Smooth muscle cell of bladder (primary cell): ENCODE data around the gene STXBP3. TPM values are rescaled to one million over a fixed set of nuclear protein-coding genes. Genes with fewer than 3 reads are reported as not detected.

Source experiments
- total RNA-seq: library from RNA; depleted of rRNA; stranded (reverse); fragments of >200 nt; gene quantifications from 2 replicates; pipeline ENCODE4 v1.2.3, GENCODE V29; 2014

Gene STXBP3
- total RNA-seq, result 50.9 and 54.6 TPM in 2 replicates

GRCh38 chr1:108746382-108747170, at the start of gene STXBP3:
Gene STXBP3, plus strand, starts transcription at chr1:108746674. Its CDS starts 64 bp downstream, at chr1:108746738.

GRCh38 chr1:108712606-108713150, 33.8 kb upstream of the STXBP3 start, which contains the start of gene FNDC7:
Gene FNDC7, plus strand, starts transcription at chr1:108712908. Its CDS starts 26 bp downstream, at chr1:108712934.

GRCh38 chr1:108856994-108857393, 110.5 kb downstream of the STXBP3 start, which contains the start of gene AKNAD1:
Gene AKNAD1, minus strand, starts transcription at chr1:108857094. Its CDS starts 4,430 bp downstream, at chr1:108852664.

Other genes with a start within 250 kb of the STXBP3 start
- gene EEIG2, start 186.6 kb upstream of the STXBP3 start, total RNA-seq, result 36.3 and 46.1 TPM in 2 replicates
- gene HENMT1, start 85.6 kb upstream of the STXBP3 start, total RNA-seq, result 1.8 and 2.3 TPM in 2 replicates
- gene PRPF38B, start 54.4 kb upstream of the STXBP3 start, total RNA-seq, result 8.8 and 11.6 TPM in 2 replicates
- gene FNDC7, start 33.8 kb upstream of the STXBP3 start, total RNA-seq, result under 0.01 TPM in 2 replicates
- not detected in 2 replicates for gene AKNAD1, start 110.4 kb downstream of the STXBP3 start, total RNA-seq
- gene GPSM2, start 130.3 kb downstream of the STXBP3 start, total RNA-seq, result 11.9 and 14.8 TPM in 2 replicates
- gene CLCC1, start 216.8 kb downstream of the STXBP3 start, total RNA-seq, result 31.4 and 38.8 TPM in 2 replicates